K562 (cell line): ENCODE measurements around the gene ERCC1. TPM values are rescaled to one million over a fixed set of nuclear protein-coding genes. Genes with fewer than 3 reads are reported as not detected.
A peak's percentile ranks its signal among the peaks of the same experiment; 100 is the strongest.

Experiments used
- BRD9 ChIP-seq: fragments of 450-650 bp; IDR thresholded peaks from 2 replicates; pipeline ENCODE4 v1.6.1; 2018; ENCODE audit warnings: low read depth; ENCODE audit not compliant: partially characterized antibody
- CCNT2 ChIP-seq: IDR thresholded peaks from 2 replicates; pipeline ENCODE4 v1.6.1; 2011; ENCODE audit warnings: borderline replicate concordance, low read depth, mild to moderate bottlenecking, moderate library complexity, mixed read lengths, low read length; ENCODE audit not compliant: insufficient read length; ENCODE audit errors: extremely low read depth
- FOXA3 ChIP-seq, 2 experiments: fragments of 450-650 bp in 1 of 2; sonication (generic) in 1 of 2; formaldehyde crosslinking; IDR thresholded peaks in 1 of 2; conservative IDR thresholded peaks in 1 of 2; 2 replicates each; pipeline versions ENCODE4 v1.4.0 to v1.8.0; 2020 to 2022; ENCODE audit warnings: mild to moderate bottlenecking in 2 of 2, missing genetic modification reagents in 1 of 2
- FOXK1 ChIP-seq: sonication (generic); formaldehyde crosslinking; IDR thresholded peaks from 2 replicates; pipeline ENCODE4 v1.8.0; 2022; ENCODE audit warnings: missing genetic modification reagents, mild to moderate bottlenecking, borderline replicate concordance
- FOXP1 ChIP-seq: sonication (generic); formaldehyde crosslinking; IDR thresholded peaks from 2 replicates; pipeline ENCODE4 v1.8.0; 2022; ENCODE audit warnings: mild to moderate bottlenecking, missing genetic modification reagents
- GTF3C2 ChIP-seq: IDR thresholded peaks from 3 replicates; pipeline ENCODE4 v1.6.1; 2011; ENCODE audit warnings: borderline replicate concordance, mild to moderate bottlenecking, moderate library complexity; ENCODE audit not compliant: insufficient read length; ENCODE audit errors: extremely low read depth
- HMGN3 ChIP-seq: IDR thresholded peaks from 2 replicates; pipeline ENCODE4 v1.6.1; 2011; ENCODE audit warnings: borderline replicate concordance, low read depth, mild to moderate bottlenecking, mixed read lengths, low read length; ENCODE audit not compliant: insufficient read length; ENCODE audit errors: extremely low read depth
- LCOR ChIP-seq: sonication (generic); formaldehyde crosslinking; IDR thresholded peaks from 2 replicates; pipeline ENCODE4 v1.8.0; 2022; ENCODE audit warnings: mild to moderate bottlenecking, missing genetic modification reagents
- NCOA6 ChIP-seq: fragments of 450-650 bp; IDR thresholded peaks from 2 replicates; pipeline ENCODE4 v1.6.1; 2017; ENCODE audit warnings: mild to moderate bottlenecking
- POLR2B ChIP-seq: fragments of 450-650 bp; IDR thresholded peaks from 2 replicates; pipeline ENCODE4 v1.6.1; 2018; ENCODE audit warnings: low read depth; ENCODE audit not compliant: partially characterized antibody
- PURB ChIP-seq: sonication (generic); formaldehyde crosslinking; IDR thresholded peaks from 2 replicates; pipeline ENCODE4 v1.9.0; 2021; ENCODE audit warnings: low read depth, mild to moderate bottlenecking, missing genetic modification reagents
- SMARCE1 ChIP-seq: fragments of 450-650 bp; IDR thresholded peaks from 2 replicates; pipeline ENCODE4 v1.7.1; 2016; ENCODE audit warnings: mild to moderate bottlenecking
- SRF ChIP-seq, 2 experiments: fragments of 250-450, 450-650 bp in 1 of 2; sonication (Bioruptor Pico) in 1 of 2; sonication (generic) in 1 of 2; formaldehyde crosslinking; IDR thresholded peaks; 2 replicates each; pipeline versions ENCODE4 v1.5.0 to v1.5.1; 2020 to 2022; ENCODE audit warnings: mild to moderate bottlenecking in 1 of 2, missing genetic modification reagents in 1 of 2
- SRSF9 ChIP-seq: fragments of 200-400 bp; formaldehyde crosslinking; IDR thresholded peaks from 2 replicates; pipeline ENCODE4 v1.6.1; 2017; ENCODE audit warnings: low read depth, low read length, borderline replicate concordance
- TARDBP ChIP-seq: fragments of 450-650 bp; IDR thresholded peaks from 2 replicates; pipeline ENCODE4 v1.6.1; 2016
- VEZF1 ChIP-seq: fragments of 200-800 bp; sonication (Bioruptor generic); IDR thresholded peaks from 2 replicates; pipeline ENCODE4 v1.6.1; 2017; ENCODE audit warnings: missing genetic modification characterization, missing compliant biosample characterization
- ZNF445 ChIP-seq: fragments of 250-450 bp; sonication (Bioruptor Pico); IDR thresholded peaks from 2 replicates; pipeline ENCODE4 v1.4.0; 2020; ENCODE audit warnings: low read depth, mild to moderate bottlenecking, moderate library complexity
- ZNF449 ChIP-seq: fragments of 250-450 bp; sonication (Bioruptor Pico); IDR thresholded peaks from 2 replicates; pipeline ENCODE4 v1.8.0; 2022; ENCODE audit warnings: moderate library complexity, mild to moderate bottlenecking, inconsistent platforms
- ZNF57 ChIP-seq: fragments of 450-650 bp; formaldehyde crosslinking; IDR thresholded peaks from 2 replicates; pipeline ENCODE4 v1.4.0; 2020; ENCODE audit warnings: mild to moderate bottlenecking, moderate library complexity
- ZNF764 ChIP-seq: fragments of 250-450 bp; sonication (Bioruptor Pico); IDR thresholded peaks from 2 replicates; pipeline ENCODE4 v1.4.0; 2020; ENCODE audit warnings: low read depth, mild to moderate bottlenecking, moderate library complexity
- polyA plus RNA-seq, 8 experiments: library from polyadenylated mRNA; depleted of rRNA in 4 of 8; stranded (reverse) in 5 of 8; unstranded in 3 of 8; fragments of >200 nt; fragmentation: Nextera tagmentation in 2 of 8; fragmentation: Illumina TruSeq in 1 of 8; extraction: Ambion mirVana in 2 of 8; extraction: Trizol in 1 of 8; gene quantifications; 2 replicates each; pipeline versions ENCODE4 v1.2.1 to v1.2.3, GENCODE V29; 2011 to 2014; ENCODE audit warnings: inconsistent platforms in 1 of 8, missing spikeins in 1 of 8
- total RNA-seq, 7 experiments: library from RNA; depleted of rRNA in 6 of 7; stranded (reverse); fragments of >200 nt in 6 of 7; fragmentation: Illumina TruSeq in 2 of 7; extraction: Trizol in 2 of 7; gene quantifications; 2 replicates each; pipeline versions ENCODE4 v1.2.1 to v1.2.3, GENCODE V29; 2011 to 2021; ENCODE audit warnings: low replicate concordance in 1 of 7

ERCC1 gene
- total and polyA plus RNA-seq, 9 of the 15 experiments (the other 6 are each of a cell fraction or from before 2014, with no cell fraction given), result 9.3 to 92.6 (median 60.0) TPM

- TF ChIP-seq GTF3C2 (peak; percentile 78), ZNF449 (no peak), NCOA6 (peak; percentile 97), POLR2B (peak; percentile 51), FOXK1 (CRISPR knock-in tag) (peak; percentile 70; the same call in 1 of the 2 replicates), BRD9 (peak; percentile 48), FOXP1 (CRISPR knock-in tag) (0 out of 2 replicates have a peak, but pooled peaks have one; percentile 15), ZNF445 (CRISPR knock-in tag) (no peak), LCOR (CRISPR knock-in tag) (peak; percentile 87; the same call in 1 of the 2 replicates), SMARCE1 (no peak), FOXA3 (CRISPR knock-in tag; conservative IDR thresholded peaks at IDR 0.05 in 1 of 2, IDR thresholded peaks at IDR 0.05 in 1 of 2) (0 out of 4 replicates have a peak, but pooled peaks of 1 of the 2 experiments have one; percentile 45), SRSF9 (no peak), ZNF764 (CRISPR knock-in tag) (no peak), VEZF1 (peak; percentile 96), HMGN3 (peak; percentile 97), TARDBP (no peak), PURB (CRISPR knock-in tag) (no peak), SRF (CRISPR knock-in tag; IDR thresholded peaks at IDR 0.05) (peak in 1 of 2 experiments; percentile 76; a peak in 2 of 4 replicates), ZNF57 (CRISPR knock-in tag) (no peak), CCNT2 (peak; percentile 96)
Observed at GRCh38 chr19:45469132-45469944, 45.6 kb upstream of the ERCC1 start (continued).
